HPDE6-E6E7 (cell line): ENCODE measurements around the gene MAP3K15.

ENCODE experiments used
- DNase-seq: peaks from one replicate; pipeline ENCODE4 v3.0.0; 2011; ENCODE audit warnings: missing footprints; ENCODE audit errors: extremely low spot score

MAP3K15 gene

DNA sequence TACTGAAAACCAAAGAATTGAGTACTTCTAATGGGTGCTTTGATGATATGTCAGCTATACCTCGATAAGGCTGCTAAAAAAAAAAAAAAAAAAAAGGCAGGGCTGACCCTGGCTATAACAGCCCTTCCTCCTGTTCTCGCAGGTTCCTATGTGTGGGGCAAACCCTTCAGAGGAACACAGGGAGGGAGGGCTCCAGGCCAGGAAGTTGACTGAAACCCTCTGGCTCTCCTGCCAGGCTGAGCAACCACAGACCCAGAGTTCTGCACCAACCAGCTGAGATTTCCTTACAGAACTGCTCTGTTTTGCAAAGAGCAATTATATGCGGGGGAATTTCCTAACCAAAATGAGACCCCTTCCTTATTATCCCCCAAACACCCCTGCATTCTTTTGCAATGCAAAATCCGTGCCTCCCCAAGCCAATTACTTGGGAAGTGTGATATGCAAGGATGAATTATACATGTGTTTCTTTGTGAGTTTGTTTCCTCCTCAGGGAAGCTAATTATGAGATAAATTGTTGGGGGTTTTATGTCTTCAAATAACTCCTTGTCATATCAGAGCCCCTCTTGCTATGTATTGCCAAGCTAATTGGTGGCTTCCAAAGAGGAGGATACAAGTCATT, 126.0 kb downstream of the MAP3K15 start:
- DNase-seq = no peak

DNA sequence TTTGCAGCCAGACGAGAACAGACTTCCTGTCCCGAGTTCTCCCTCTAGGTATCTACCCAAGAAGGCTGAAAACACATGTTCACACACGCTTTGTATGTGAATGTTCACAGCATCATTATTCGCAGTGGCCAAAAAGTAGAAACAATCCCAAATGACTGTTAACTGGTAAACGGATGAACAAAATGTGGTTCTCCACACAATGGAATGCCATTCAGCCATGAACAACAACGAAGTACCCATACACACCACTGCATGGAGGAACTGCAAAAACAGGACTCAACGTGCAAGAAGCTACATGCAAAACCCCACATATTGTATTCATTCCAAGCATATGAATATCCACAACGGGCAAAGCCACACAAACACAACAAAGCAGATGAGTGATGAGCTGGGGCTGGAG, 126.6 kb downstream of the MAP3K15 start:
- no peak for DNase-seq

DNA sequence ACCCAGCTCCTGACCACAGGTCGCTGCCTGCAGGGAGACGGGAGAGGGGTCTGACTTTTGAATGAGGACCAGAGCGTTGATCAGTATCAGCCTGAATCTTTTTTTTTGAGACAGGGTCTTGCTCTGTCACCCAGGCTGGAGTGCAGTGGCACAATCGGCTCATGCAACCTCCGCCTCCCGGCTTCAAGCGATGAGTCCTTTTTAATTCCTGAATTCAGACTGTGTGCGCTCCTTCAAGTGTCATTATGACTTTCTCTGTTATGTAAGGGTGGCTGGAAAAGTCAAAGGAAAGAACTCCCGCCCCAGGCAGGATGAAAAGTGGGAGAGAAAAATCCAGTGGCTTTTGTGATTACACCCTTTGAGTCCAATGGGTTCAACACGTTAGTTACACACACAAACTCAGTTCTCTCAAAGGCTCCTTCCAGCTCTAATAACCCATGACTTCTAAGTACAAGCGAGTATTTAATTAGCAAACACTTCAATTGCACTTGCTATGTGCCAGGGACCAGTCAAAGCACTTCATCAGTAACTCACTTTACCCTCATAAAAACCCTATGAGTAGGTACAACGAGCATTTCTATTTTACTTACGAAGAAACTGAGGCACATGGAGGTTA, 127.1 kb downstream of the MAP3K15 start:
- DNase-seq = no peak

DNA sequence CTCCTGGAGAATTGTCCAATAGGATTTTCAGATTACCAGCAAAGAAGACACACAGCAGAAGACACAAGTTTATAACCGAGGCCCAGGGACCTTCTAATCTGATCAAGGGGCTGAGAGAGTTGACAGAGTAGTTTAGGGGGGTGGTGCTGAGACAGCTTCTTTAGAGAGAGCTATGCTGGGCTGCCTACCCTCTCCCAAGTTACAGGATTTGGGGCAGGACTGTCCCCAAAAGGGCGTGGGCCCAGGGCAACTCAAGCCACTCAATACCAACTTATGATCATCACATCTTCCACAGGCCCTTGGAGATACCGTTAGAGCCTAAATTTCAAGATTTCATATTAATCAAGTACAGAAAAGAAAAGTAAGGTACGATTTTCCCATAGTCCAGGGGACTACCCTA, 128.6 kb downstream of the MAP3K15 start:
- DNase-seq = no peak

DNA sequence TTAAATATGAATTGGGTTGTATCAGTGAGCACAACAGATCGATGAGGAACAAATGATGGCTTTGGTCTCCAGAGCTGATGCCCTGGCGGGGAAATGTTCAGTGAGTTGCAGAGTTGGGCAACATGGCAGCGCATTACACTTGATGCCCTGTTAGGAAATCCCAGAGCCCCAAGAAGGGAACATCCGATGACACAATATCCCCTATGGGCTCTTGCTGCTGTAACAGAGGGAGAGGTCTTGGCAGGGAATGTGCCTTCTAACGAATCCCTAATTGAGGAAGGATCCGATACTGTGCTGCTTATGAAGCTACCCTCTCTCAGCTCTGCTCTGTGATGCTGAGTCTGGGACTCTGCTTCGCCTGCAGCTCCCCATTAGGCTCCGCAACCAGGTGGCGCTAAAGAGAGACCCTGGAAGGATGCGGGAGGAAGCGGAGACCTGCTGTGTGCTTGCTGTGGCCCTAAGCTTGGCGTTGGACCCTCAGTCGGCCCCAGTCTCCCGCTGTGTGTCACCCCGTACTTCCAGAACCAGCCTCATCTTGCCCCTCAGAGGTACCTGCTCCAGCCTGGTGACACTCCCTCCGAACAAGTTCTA, 132.7 kb downstream of the MAP3K15 start:
- DNase-seq = peak; percentile 28

DNA sequence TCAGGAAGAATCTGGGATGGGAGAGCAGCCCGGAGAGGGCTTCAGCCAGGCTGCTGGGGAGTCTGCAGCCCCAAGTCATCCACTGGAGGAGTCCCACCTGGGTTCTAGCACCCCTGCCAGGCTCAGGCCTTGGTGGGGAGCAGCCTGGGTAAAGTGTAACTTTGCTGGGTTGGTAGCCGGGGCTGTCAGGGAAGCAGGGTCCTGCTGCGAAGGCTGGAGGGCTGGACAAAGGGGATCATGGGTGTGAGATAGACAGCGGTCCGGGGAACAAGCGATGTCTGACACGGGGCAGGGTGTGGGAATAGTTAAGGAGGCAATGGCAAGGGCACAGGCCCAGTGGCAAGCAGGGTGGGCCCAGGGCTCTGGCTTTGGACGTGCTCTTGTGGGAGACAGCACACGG, 134.0 kb downstream of the MAP3K15 start:
- DNase-seq = no peak

DNA sequence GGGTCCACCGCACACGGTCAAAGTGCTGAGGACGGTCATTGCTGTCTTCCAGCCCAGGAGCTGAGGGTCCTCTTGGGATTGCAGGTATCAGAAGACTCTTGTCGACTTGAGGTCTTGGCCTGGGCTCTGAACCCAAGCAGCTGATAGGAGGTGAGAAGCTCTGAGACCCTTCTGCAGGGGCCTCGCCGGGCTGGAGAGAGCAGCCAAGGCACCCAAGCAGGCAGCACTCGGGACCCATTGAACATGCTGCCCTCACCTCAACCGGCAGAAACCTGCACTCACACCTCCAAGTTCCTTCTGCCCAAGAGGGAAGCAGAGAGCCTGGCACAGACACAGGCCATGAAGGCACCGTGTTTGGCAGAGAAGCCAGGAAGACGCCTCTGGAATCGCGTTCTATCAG, 137.5 kb downstream of the MAP3K15 start:
- no peak for DNase-seq

DNA sequence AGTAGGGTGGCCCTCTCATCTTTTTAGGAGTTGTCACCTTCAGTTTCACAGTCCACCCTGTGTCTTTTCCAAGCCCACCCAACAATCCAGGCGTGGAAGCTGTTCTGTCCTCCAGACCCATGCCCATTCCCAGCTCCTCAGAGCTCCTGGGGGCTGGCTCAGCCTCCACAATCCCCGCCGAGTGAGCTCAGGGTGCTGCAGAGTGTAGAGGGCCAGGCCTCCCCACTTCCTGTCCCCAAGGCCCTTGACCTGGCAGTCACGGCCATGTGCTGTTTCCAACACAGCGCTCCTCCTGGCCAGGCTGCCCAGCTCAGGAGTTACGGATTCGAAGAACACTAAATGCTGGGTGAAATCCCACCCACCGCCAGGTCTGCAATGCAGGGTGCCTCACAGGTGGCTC, 139.8 kb downstream of the MAP3K15 start:
- DNase-seq = no peak

DNA sequence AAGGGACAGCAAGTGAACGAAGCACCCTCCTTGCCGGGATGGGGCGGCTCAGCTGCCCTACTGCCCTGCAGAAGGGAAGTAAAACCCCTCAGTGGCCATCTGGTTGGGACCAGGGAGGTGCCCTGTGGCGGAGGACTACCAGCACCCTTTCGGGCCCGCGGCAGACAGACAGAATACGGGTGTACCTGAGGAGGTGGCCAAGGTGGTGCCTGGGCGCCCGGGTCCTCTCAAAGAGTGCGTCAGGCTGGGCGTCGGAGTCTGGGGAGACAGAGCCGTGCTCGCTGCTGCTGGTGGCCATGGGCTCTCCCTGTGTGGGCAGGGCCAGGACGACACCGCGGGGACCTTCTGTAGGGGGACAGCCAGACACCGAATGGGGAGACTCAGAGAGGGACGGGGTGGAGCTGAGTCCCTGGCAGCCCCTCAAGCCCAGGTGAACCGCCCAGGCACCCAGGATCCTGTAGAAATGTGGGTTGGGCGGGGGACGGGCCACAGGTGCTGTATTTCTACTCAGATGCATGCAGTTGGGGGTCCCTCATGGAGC, 141.9 kb downstream of the MAP3K15 start:
- no peak for DNase-seq

DNA sequence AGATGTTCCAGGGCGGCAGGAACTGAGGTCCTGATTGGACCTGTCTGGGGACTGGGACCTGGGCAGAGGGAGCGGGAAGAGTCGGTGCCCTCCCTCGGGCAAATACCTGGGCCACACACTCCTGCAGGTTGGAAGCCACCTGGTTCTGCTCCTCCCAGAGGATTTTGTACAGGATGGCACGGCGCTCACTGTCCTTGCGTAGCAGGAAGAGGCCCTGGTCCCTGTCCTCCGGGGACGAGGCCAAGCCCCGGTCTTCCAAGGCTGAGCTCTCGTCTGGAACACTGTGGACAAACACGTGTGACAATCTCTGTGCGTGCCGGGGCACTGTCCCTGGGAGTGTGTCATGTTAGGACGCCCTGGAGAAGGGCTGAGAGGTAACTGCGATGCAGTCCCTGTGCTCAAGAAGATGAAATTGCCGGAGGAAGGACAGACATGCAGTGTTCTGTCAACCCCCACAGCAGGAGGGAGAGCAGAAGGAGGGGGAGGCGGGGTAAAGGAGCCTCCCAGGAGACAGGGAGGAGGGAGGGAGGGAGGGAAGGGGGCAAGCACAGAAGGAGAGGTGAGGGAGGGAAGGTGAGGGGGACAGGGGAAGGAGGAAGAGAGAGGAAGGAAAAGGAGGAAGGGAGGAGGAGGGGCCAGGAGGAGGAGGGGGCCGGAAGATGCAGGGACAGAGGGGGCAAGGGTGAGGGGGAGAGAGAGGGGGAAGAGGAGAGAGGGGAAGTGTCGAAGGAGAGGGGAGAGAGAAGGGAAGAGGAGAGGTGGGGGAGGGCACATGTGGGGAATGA, 142.6 kb downstream of the MAP3K15 start:
- DNase-seq = no peak

DNA sequence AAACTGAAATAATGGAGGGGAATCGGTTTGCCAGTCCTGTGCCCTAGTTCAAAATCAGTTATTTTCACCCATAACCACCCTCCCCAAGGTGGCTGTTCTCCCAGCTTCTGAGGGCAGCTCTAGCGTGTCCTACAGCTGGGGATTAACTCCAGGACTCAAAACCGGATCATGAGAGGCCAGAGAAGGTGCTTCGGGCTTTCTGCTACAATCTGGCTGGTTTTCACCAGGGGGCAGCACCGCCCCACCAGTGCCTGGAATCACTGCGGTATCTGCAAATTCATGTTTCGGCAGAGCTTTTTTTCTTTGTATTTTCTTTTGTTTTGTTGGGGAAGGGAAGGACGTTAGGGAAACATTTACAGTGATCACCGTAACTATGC, 143.2 kb downstream of the MAP3K15 start:
- DNase-seq = peak; percentile 63

DNA sequence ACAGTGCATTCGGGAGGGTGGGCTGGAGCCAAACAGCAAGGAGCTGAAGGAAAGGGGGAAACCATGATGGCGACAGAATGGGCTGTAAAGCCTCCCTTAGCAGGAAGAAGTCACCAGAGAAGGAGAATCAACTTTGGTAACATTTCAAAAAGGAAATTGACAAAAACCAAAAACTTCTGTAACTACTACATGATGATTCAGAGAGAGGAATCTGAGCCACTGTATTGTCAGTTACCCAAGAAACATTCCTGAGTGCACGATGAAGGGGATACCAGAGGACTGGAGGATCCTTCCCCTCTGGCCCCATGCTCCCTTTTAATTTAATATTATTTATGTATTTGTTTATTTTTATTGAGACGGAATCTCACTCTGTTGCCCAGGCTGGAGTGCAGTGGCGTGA, 145.2 kb downstream of the MAP3K15 start:
- DNase-seq = no peak

DNA sequence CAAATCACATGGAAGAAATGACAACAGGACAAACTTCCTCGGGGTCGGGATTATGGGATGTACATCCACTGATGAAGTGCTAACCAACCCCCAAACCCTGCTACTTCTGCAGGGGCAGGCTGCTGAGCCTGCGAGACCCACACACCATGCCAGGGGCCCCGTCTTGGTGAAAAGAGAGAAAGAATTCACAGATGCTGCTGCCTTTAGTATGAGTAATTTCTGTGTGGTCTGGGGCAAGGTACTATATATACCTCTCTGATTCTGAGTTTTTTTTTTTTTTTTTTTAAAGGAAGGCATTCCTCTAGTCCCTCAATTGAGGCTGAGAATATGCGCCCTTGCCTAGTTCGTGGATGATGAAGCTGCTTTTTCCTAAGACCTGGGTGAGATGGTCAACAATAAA, 146.7 kb downstream of the MAP3K15 start:
- no peak for DNase-seq

DNA sequence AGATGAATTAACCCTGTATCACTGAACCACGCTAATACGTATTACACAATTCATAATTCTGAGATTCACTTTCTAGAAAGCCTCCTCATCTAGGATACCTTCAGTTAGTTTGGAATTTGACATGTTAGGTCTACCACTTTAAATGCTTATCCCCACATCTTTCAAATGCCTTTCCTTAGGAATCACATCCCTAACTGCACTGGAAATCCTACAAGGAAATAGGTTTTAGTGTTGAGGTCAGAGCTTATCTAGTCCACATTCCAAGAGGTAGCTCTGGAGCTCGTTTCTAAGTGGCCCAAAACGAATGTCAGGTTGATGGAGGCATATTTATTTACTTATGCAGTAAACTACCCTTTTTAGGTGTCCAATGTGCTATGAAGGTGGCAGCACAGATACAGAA, 153.6 kb downstream of the MAP3K15 start:
- DNase-seq = no peak

DNA sequence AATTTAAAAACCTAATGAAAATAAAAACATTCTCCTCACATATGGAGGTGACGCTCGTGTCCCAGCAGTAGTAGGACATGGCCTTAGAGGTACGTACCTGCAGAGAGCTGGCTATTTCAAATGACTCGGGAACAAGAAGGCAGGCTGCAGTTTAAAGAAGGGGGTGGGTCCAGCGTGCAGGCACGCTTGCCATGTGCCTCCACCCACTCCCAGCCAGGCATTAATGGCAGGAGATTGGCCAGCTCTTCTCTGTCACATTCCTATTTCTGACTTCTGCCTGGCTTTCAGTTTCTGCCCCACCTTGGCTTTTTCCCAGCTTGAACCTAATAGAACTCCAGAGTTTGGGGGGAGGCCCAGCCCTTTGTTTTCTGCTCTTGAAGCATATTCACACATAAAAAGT, 154.4 kb downstream of the MAP3K15 start:
- DNase-seq = no peak

DNA sequence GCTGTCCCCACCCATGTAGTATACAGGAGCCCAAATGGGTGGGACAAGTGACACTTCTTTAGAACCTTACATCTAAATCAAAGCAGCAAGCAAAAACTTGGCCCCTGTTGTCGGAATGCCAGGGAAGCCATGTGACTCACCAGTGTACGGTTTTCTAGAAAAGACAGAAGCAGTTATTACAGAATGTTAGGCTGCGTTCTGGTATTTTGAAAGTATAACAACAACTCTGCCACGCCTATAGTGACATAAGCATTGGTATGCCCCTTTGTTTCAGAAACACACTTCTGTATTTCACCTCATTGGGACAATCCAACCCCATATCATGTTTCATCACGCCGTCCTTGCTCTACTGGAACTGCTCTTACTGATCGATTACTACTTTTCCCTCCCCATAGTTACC, 156.8 kb downstream of the MAP3K15 start:
- DNase-seq = no peak

DNA sequence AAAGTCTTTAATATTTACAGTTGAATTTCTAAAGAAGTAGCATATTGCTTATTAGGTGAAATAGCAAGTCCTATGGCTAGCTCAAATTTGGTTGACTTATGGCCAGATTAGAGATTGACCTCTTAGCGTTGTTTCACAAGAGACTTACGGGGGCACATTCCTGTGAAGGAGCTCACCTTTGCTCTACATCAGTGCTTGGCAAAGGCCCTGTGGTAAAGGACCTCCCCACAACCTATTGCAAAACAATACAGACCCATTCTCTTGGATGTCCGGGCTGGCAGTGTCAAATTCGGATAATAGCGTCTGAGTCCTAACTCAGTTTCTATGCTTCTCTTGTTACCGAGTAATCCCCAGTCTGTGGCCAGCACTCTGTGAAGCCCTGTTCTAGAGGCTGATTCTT, 160.7 kb downstream of the MAP3K15 start:
- DNase-seq = no peak

DNA sequence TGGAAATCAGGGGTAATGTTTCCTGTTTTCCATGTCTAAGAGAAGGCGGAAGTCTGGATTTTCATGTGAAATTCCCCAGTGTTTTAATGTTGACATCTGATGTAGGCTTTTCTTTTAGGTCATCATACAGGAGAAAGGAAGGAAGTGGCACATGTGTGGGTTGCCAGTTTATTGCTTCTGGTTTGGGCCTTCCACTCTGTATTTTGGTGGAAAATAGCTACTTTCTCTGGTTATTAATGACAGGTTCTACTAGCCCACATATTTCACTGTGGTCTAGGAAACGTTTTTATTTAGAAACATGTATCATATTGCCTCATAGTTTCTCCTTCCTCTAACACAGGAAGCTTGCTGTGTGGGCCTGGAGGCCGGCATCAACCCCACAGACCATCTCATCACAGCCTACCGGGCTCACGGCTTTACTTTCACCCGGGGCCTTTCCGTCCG, 164.3 kb downstream of the MAP3K15 start:
- DNase-seq = no peak

DNA sequence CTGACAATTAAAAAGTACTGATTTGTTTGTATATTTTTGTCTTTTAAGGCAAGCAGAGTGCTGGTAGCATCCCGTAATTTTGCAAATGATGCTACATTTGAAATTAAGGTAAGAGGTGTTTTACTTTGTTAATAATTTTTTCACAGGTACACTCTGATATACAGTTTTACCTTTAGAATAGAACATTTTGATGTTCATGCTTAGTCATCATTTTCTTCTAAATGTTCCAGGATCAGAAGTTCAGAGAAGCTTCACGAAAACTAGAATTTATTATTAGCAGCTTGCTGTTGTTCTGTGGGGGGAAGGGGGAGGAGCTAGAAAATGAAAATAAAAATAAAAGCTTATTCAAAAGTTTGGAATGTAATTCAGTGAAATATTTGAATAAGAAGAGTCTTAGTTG, 166.0 kb downstream of the MAP3K15 start:
- no peak for DNase-seq

DNA sequence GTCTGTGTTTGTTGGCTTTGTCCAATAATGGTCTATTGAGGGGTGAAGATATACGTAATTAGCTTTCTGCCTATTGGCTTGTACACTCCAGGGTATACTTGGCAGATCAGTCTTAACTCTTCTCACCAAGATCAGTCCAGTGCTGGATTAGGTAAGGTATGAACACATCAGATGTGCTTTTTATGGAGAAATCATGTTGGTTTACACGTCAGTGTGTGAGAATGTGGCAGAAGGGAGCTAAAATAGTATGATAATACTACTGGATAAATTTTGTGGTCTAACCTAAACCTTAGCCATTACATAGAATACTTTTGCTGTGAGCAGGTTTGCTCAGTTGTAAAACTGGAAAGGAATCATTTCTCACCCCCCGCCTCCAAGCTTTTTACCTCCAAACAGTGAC, 167.4 kb downstream of the MAP3K15 start:
- no peak for DNase-seq

DNA sequence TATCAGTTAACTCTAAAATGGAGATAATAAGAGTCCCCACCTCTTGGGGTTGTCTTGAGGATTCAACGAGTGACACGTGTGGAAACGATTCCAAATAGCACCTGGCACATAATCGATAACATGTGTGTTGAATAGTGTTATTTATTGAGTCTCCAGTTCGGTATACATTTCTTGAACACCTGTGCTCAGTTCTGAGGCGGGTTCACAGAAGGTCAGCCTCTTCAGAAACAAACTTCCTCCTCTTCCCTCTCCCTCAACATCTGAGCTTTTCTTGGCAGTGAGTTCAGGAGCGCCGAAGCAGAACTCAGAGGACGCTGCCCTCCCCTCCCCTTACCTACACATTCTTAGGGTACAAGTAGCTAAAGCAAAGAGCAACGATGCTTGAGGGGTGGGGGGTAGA, 170.6 kb downstream of the MAP3K15 start:
- no peak for DNase-seq

DNA sequence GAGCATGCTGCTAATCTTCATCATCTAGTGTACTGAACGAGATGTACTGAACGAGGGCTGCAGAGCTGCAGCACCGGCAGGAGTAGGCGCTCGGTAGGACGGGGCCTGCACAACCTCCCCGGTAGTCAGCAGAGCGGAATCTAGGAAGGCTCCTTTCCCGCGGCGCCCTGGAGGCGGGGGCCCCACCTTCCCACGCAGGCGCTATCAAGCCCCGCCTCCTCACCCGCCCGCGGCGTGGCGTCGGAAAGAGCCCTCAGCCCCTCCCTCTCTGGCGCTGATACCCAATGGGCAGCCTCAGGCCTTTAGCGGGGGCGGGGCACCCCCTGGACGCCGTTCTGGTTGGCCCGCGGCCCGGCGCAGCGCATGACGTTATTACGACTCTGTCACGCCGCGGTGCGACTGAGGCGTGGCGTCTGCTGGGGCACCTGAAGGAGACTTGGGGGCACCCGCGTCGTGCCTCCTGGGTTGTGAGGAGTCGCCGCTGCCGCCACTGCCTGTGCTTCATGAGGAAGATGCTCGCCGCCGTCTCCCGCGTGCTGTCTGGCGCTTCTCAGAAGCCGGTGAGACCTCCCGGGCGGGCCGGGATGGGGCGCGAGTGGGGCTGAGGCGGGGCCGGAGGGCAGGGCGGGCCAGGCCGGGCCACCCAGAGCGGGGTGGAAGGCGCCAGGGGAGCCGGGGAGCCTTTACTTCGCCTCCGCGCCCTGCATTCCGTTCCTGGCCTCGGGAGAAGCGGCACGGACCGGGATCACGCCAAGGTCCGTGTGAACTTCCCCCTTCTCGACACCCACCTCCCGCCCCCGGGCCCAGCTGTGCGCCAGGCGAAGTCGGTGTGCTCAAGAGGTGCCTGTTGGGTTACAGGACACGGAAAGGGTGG, 171.5 kb downstream of the MAP3K15 start, which contains the start of gene PDHA1:
Gene PDHA1, plus strand, starts transcription at position 393 of the 874 bp plus-strand sequence. Its CDS starts 111 bp downstream, at position 504.
- peak; percentile 63 for DNase-seq
